H1 (cell line): Measurements from ENCODE around the gene CAMTA2. TPM values are rescaled to one million over a fixed set of nuclear protein-coding genes. Genes with fewer than 3 reads are reported as not detected.
A peak's percentile ranks its signal among the peaks of the same experiment; 100 is the strongest.

ENCODE experiments used
- CTCF ChIA-PET: fragments of 300-600 bp; sonication (Branson Sonifier 250); formaldehyde crosslinking; loops from one replicate; lab custom pipeline; 2021; ENCODE audit not compliant: partially characterized antibody; lab: Charles Lee
- POLR2A ChIA-PET: fragments of 300-600 bp; sonication (Branson Sonifier 250); formaldehyde crosslinking; loops from one replicate; lab custom pipeline; 2021; ENCODE audit warnings: inconsistent platforms; ENCODE audit not compliant: partially characterized antibody; lab: Charles Lee
- DNase-seq, 2 experiments: peaks; one replicate each; pipeline versions ENCODE4 v3.0.0 to v3.0.0-alpha.2; 2010 to 2022; ENCODE audit warnings: low spot score in 2 of 2, low read depth in 1 of 2, mixed read lengths in 1 of 2
- FAIRE-seq: peaks from 2 replicates; lab custom pipeline; 2011; peaks lifted over from hg19 to GRCh38; lab: Jason Lieb, UNC
- H2AFZ ChIP-seq: 2 replicates; pipeline ENCODE4 v1.8.1; 2012; ENCODE audit warnings: low read length, inconsistent platforms
- H2AK5ac ChIP-seq: 2 replicates; pipeline ENCODE4 v1.6.1; 2013; ENCODE audit warnings: low read depth, low read length
- H2BK120ac ChIP-seq: replicated peaks from 2 replicates; pipeline ENCODE3; 2013; ENCODE audit warnings: low read depth, low read length, inconsistent platforms
- H2BK12ac ChIP-seq: 2 replicates; pipeline ENCODE4 v1.6.1; 2013; ENCODE audit warnings: low read depth, low read length
- H2BK15ac ChIP-seq: 2 replicates; pipeline ENCODE4 v1.6.1; 2013; ENCODE audit warnings: low read length
- H2BK20ac ChIP-seq: 2 replicates; pipeline ENCODE4 v1.6.1; 2013; ENCODE audit warnings: low read length
- H2BK5ac ChIP-seq: 2 replicates; pipeline ENCODE4 v1.6.1; 2013; ENCODE audit warnings: low read depth, low read length
- H3K14ac ChIP-seq: 2 replicates; pipeline ENCODE4 v1.6.1; 2013; ENCODE audit warnings: inconsistent platforms; ENCODE audit not compliant: insufficient read length
- H3K18ac ChIP-seq: 2 replicates; pipeline ENCODE4 v1.6.1; 2013; ENCODE audit warnings: low read length; ENCODE audit errors: extremely low read depth
- H3K23ac ChIP-seq: 2 replicates; pipeline ENCODE4 v1.6.1; 2013; ENCODE audit warnings: inconsistent platforms; ENCODE audit not compliant: insufficient read length
- H3K23me2 ChIP-seq: 2 replicates; pipeline ENCODE4 v1.6.1; 2013; ENCODE audit warnings: low read depth, low read length
- H3K27ac ChIP-seq: 2 replicates; pipeline ENCODE4 v1.6.1; 2011; ENCODE audit warnings: low read depth, low read length, inconsistent platforms
- H3K27me3 ChIP-seq, 4 experiments: replicated peaks in 1 of 4; 1 replicate in 1 of 4; 2 replicates in 3 of 4; pipeline versions ENCODE4 v1.6.1 to v1.8.1; 2011 to 2013; ENCODE audit warnings: low read length in 3 of 4, mild to moderate bottlenecking in 3 of 4, inconsistent platforms in 2 of 4, mixed read lengths in 2 of 4, moderate library complexity in 1 of 4; ENCODE audit not compliant: control insufficient read depth in 3 of 4, insufficient read depth in 3 of 4; ENCODE audit errors: extremely low read depth in 1 of 4
- H3K36me3 ChIP-seq, 4 experiments: 2 replicates each; pipeline versions ENCODE4 v1.6.1 to v1.8.1; 2011 to 2013; ENCODE audit warnings: mild to moderate bottlenecking in 4 of 4, low read length in 3 of 4, moderate library complexity in 2 of 4, control low read depth in 1 of 4, inconsistent platforms in 1 of 4; ENCODE audit not compliant: insufficient read depth in 4 of 4, control insufficient read depth in 2 of 4
- H3K4ac ChIP-seq: replicated peaks from 2 replicates; pipeline ENCODE3; 2013; ENCODE audit warnings: low read length, low read depth, mixed read lengths, inconsistent platforms; ENCODE audit not compliant: insufficient read length
- H3K4me1 ChIP-seq, 4 experiments: replicated peaks in 1 of 4; 1 replicate in 1 of 4; 2 replicates in 3 of 4; pipeline versions ENCODE4 v1.6.1 to v1.8.1; 2011 to 2013; ENCODE audit warnings: low read length in 3 of 4, inconsistent platforms in 2 of 4, mixed read lengths in 1 of 4; ENCODE audit not compliant: insufficient read depth in 4 of 4, control insufficient read depth in 3 of 4
- H3K4me2 ChIP-seq, 2 experiments: 2 replicates each; pipeline versions ENCODE4 v1.6.1 to v1.8.1; 2011 to 2013; ENCODE audit warnings: low read depth in 2 of 2, low read length in 2 of 2, control low read depth in 1 of 2, inconsistent platforms in 1 of 2, mild to moderate bottlenecking in 1 of 2; ENCODE audit not compliant: insufficient read depth in 1 of 2
- H3K4me3 ChIP-seq, 4 experiments: fragments of 200-600, 300-600 bp in 1 of 4; sonication (generic), shearing (Covaris generic), sonication (Bioruptor Twin) in 1 of 4; 2 replicates each; pipeline versions ENCODE4 v1.5.1 to v1.8.1; 2011 to 2016; ENCODE audit warnings: low read length in 4 of 4, low read depth in 3 of 4, control low read depth in 2 of 4, inconsistent platforms in 2 of 4, mild to moderate bottlenecking in 2 of 4, mixed read lengths in 1 of 4, moderate library complexity in 1 of 4; ENCODE audit not compliant: insufficient read depth in 2 of 4; ENCODE audit errors: extremely low read depth in 1 of 4
- H3K56ac ChIP-seq: replicated peaks from 2 replicates; pipeline ENCODE3; 2013; ENCODE audit warnings: low read depth, mild to moderate bottlenecking, mixed read lengths, low read length, inconsistent platforms; ENCODE audit not compliant: insufficient read length
- H3K79me1 ChIP-seq: 2 replicates; pipeline ENCODE4 v1.6.1; 2013; ENCODE audit warnings: low read depth, low read length, control low read depth
- H3K79me2 ChIP-seq, 2 experiments: 2 replicates each; pipeline versions ENCODE4 v1.6.1 to v1.8.1; 2012 to 2013; ENCODE audit warnings: low read length in 2 of 2, mild to moderate bottlenecking in 2 of 2, inconsistent platforms in 1 of 2; ENCODE audit not compliant: insufficient read depth in 2 of 2, control insufficient read depth in 1 of 2
- H3K9ac ChIP-seq, 4 experiments: replicated peaks in 1 of 4; 1 replicate in 1 of 4; 2 replicates in 3 of 4; pipeline versions ENCODE4 v1.6.1 to v1.8.1; 2011 to 2013; ENCODE audit warnings: low read depth in 3 of 4, low read length in 3 of 4, control low read depth in 2 of 4, mild to moderate bottlenecking in 2 of 4, moderate library complexity in 2 of 4, inconsistent platforms in 1 of 4; ENCODE audit errors: extremely low read depth in 1 of 4
- H3K9me3 ChIP-seq, 2 experiments: 2 replicates each; pipeline versions ENCODE4 v1.6.1 to v1.8.1; 2012 to 2013; ENCODE audit warnings: mild to moderate bottlenecking in 2 of 2, moderate library complexity in 2 of 2, control low read depth in 1 of 2, inconsistent platforms in 1 of 2, low read depth in 1 of 2, low read length in 1 of 2, mixed read lengths in 1 of 2; ENCODE audit not compliant: insufficient read depth in 2 of 2
- H4K20me1 ChIP-seq, 2 experiments: replicated peaks in 1 of 2; 2 replicates each; pipeline versions ENCODE3 to v1.8.1; 2011 to 2013; ENCODE audit warnings: inconsistent platforms in 2 of 2, low read length in 2 of 2, mild to moderate bottlenecking in 1 of 2; ENCODE audit not compliant: insufficient read depth in 2 of 2, control insufficient read depth in 1 of 2
- H4K5ac ChIP-seq: 2 replicates; pipeline ENCODE4 v1.6.1; 2013; ENCODE audit warnings: low read length, low read depth, mixed read lengths, inconsistent platforms; ENCODE audit not compliant: insufficient read length
- H4K8ac ChIP-seq: 2 replicates; pipeline ENCODE4 v1.8.0; 2013; ENCODE audit warnings: mild to moderate bottlenecking, moderate library complexity, low read length, inconsistent platforms; ENCODE audit not compliant: insufficient read depth; ENCODE audit errors: extremely low read depth
- H4K91ac ChIP-seq: replicated peaks from 2 replicates; pipeline ENCODE3; 2013; ENCODE audit warnings: low read length, mixed read lengths, inconsistent platforms; ENCODE audit not compliant: insufficient read length
- ATF2 ChIP-seq: IDR thresholded peaks from 2 replicates; pipeline ENCODE4 v1.6.1; 2012; ENCODE audit warnings: low read length, inconsistent platforms
- BACH1 ChIP-seq: IDR thresholded peaks from 2 replicates; pipeline ENCODE4 v1.6.1; 2012; ENCODE audit warnings: low read length, improper control_type of control experiment
- GTF2F1 ChIP-seq: IDR thresholded peaks from 2 replicates; pipeline ENCODE4 v1.6.1; 2012; ENCODE audit warnings: low read depth, low read length, improper control_type of control experiment, borderline replicate concordance
- POLR2A ChIP-seq, 2 experiments: IDR thresholded peaks; 1 replicate in 1 of 2; 2 replicates in 1 of 2; pipeline ENCODE4 v1.6.1; 2011; ENCODE audit warnings: low read depth in 2 of 2, low read length in 2 of 2, mild to moderate bottlenecking in 2 of 2; ENCODE audit errors: control extremely low read depth in 1 of 2
- SUZ12 ChIP-seq: fragments of 200-600 bp; sonication (generic); IDR thresholded peaks from 2 replicates; pipeline ENCODE4 v1.6.1; 2012; ENCODE audit warnings: mild to moderate bottlenecking, inconsistent platforms, low read length, moderate library complexity, mixed read lengths
- TCF12 ChIP-seq: IDR thresholded peaks from 2 replicates; pipeline ENCODE4 v1.6.1; 2011; ENCODE audit warnings: low read depth, mild to moderate bottlenecking, low read length
- ZNF274 ChIP-seq: IDR thresholded peaks from 2 replicates; pipeline ENCODE4 v1.7.0; 2012; ENCODE audit warnings: low read length, borderline replicate concordance; ENCODE audit errors: extremely low read depth
- WGBS, 2 experiments: shearing (Covaris generic) in 1 of 2; methylation state at CpG; one replicate each; pipeline versions ENCODE4 v1.1.6 to v1.1.7; 2013 to 2015; ENCODE audit warnings: low lambda C conversion rate in 2 of 2, mixed read lengths in 2 of 2, inconsistent platforms in 1 of 2, low coverage in 1 of 2, missing lambda C conversion rate in 1 of 2; ENCODE audit not compliant: insufficient replicate concordance in 2 of 2, insufficient coverage in 1 of 2, insufficient read length in 1 of 2; ENCODE audit errors: extremely low coverage in 1 of 2, missing lambda C conversion rate in 1 of 2; 5-methylcytosine and 5-hydroxymethylcytosine counted together
- polyA plus RNA-seq, 7 experiments: library from polyadenylated mRNA; depleted of rRNA in 3 of 7; stranded (reverse) in 5 of 7; unstranded in 2 of 7; fragments of >200 nt in 5 of 7; fragments of 200-250 nt in 2 of 7; gene quantifications; 1 replicate in 5 of 7; 2 replicates in 1 of 7; 4 replicates in 1 of 7; pipeline versions ENCODE4 v1.2.1 to v1.2.3, GENCODE V29; 2011 to 2013; ENCODE audit warnings: missing spikeins in 2 of 7, mixed read lengths in 2 of 7
- total RNA-seq: library from RNA; stranded (reverse); fragmentation: NEBNext Ultra II Directional; extraction: Animal tissue kit (Norgen Biotek cat#: 25700); gene quantifications from 2 replicates; pipeline ENCODE4 v1.2.1, GENCODE V29; 2021

Gene CAMTA2
- total and polyA plus RNA-seq, 2 of the 8 experiments (the other 6 are each of a cell fraction or from before 2014, with no cell fraction given) = 5.5 to 12.0 TPM

- peaks cover 0 to 43% (median 29%) of the 10 kb centered on the region in 4 experiments; a peak in 6 of 7 replicates for H3K27me3 ChIP-seq
- H4K5ac ChIP-seq = no peak overlapping the region
- 0 out of 2 replicates have a peak, but pooled peaks cover 3% of the 10 kb centered on the region for H3K79me1 ChIP-seq
- no peak overlapping the region for H2BK15ac ChIP-seq
- no peak overlapping the region for H2BK20ac ChIP-seq
- no peak overlapping the region for H2BK5ac ChIP-seq
- H3K9ac ChIP-seq = no peak overlapping the region
- ChIA-PET POLR2A (interaction anchor here (0.7 to 32.4 kb wide), 7 partner anchors 8 to 309 kb away, joined by 3 to 987 read pairs (median 6); partner anchors contain the start of genes CAMTA2, ENO3, INCA1 and KIF1C), CTCF (interaction anchor here (0.6 to 6.2 kb wide), 10 partner anchors 8 to 91 kb away, joined by 3 to 31 read pairs (median 4); partner anchors contain the start of gene GP1BA)
- peaks cover 2 to 13% of the 10 kb centered on the region in 2 experiments for H4K20me1 ChIP-seq
- H2AK5ac ChIP-seq = no peak overlapping the region
- FAIRE-seq (no peak), DNase-seq (no peak)
- H3K4me1 ChIP-seq = peaks cover 0 to 14% (median 6%) of the 10 kb centered on the region in 4 experiments; a peak in 5 of 7 replicates
- no peak overlapping the region for H4K8ac ChIP-seq
- no peak overlapping the region for H3K23ac ChIP-seq
- H3K27ac ChIP-seq = no peak overlapping the region
- H2AFZ ChIP-seq = no peak overlapping the region
- H3K56ac ChIP-seq = no peak overlapping the region
- no peak overlapping the region for H4K91ac ChIP-seq
- no peak overlapping the region for H3K4ac ChIP-seq
- no peak overlapping the region for H2BK12ac ChIP-seq
- H3K14ac ChIP-seq = no peak overlapping the region
- WGBS, 2 experiments = 82% methylated on average over 11 of the region's 12 CpGs; no CpG with 5 or more reads in 1 of the 2 experiments
- H3K18ac ChIP-seq = no peak overlapping the region
- peaks cover 0 to 11% (median 0%) of the 10 kb centered on the region in 4 experiments; a peak in 2 of 8 replicates for H3K36me3 ChIP-seq
- no peak overlapping the region for H2BK120ac ChIP-seq
- H3K4me2 ChIP-seq = no peak overlapping the region
- H3K23me2 ChIP-seq = peaks cover 12% of the 10 kb centered on the region
- H3K79me2 ChIP-seq = peaks cover 0 to 12% of the 10 kb centered on the region in 2 experiments; a peak in 1 of 4 replicates
- no peaks in the 10 kb centered on the region for H3K9me3 ChIP-seq
- H3K4me3 ChIP-seq = no peak overlapping the region
- TF ChIP-seq SUZ12 = no peak
- no peak for TF ChIP-seq ZNF274
- no peak for TF ChIP-seq TCF12
- no peak for TF ChIP-seq ATF2
- no peak for TF ChIP-seq GTF2F1
- TF ChIP-seq POLR2A (IDR thresholded peaks at IDR 0.05; ENCODE audit: control extremely low read depth in 1 of 2, low read depth in 2 of 2, low read length in 2 of 2) = 0 out of 3 replicates have a peak, but pooled peaks of 1 of the 2 experiments have one; percentile 13
- TF ChIP-seq BACH1 = no peak
These were observed 14.7 kb downstream of the CAMTA2 start for GRCh38 chr17:4972752-4973151.
